IPS-18a (cell line): ENCODE data around the gene PM20D2.

ENCODE experiments used
- H3K27ac ChIP-seq: one replicate; pipeline ENCODE4 v1.5.1; 2013; ENCODE audit warnings: low read length
- H3K27me3 ChIP-seq: one replicate; pipeline ENCODE4 v1.6.1; 2013; ENCODE audit warnings: mild to moderate bottlenecking, low read length; ENCODE audit not compliant: control insufficient read depth, insufficient read depth
- H3K36me3 ChIP-seq: one replicate; pipeline ENCODE4 v1.6.1; 2013; ENCODE audit warnings: low read depth, low read length; ENCODE audit not compliant: control insufficient read depth
- H3K4me1 ChIP-seq: one replicate; pipeline ENCODE4 v1.6.1; 2013; ENCODE audit warnings: low read depth, low read length; ENCODE audit not compliant: control insufficient read depth
- H3K4me3 ChIP-seq: one replicate; pipeline ENCODE4 v1.5.1; 2013; ENCODE audit warnings: low read length
- H3K9ac ChIP-seq: one replicate; pipeline ENCODE4 v1.6.1; 2013; ENCODE audit warnings: mild to moderate bottlenecking, low read length, moderate library complexity
- H3K9me3 ChIP-seq: one replicate; pipeline ENCODE4 v1.6.1; 2013; ENCODE audit warnings: low read depth, low read length; ENCODE audit not compliant: control insufficient read depth

The PM20D2 gene

DNA sequence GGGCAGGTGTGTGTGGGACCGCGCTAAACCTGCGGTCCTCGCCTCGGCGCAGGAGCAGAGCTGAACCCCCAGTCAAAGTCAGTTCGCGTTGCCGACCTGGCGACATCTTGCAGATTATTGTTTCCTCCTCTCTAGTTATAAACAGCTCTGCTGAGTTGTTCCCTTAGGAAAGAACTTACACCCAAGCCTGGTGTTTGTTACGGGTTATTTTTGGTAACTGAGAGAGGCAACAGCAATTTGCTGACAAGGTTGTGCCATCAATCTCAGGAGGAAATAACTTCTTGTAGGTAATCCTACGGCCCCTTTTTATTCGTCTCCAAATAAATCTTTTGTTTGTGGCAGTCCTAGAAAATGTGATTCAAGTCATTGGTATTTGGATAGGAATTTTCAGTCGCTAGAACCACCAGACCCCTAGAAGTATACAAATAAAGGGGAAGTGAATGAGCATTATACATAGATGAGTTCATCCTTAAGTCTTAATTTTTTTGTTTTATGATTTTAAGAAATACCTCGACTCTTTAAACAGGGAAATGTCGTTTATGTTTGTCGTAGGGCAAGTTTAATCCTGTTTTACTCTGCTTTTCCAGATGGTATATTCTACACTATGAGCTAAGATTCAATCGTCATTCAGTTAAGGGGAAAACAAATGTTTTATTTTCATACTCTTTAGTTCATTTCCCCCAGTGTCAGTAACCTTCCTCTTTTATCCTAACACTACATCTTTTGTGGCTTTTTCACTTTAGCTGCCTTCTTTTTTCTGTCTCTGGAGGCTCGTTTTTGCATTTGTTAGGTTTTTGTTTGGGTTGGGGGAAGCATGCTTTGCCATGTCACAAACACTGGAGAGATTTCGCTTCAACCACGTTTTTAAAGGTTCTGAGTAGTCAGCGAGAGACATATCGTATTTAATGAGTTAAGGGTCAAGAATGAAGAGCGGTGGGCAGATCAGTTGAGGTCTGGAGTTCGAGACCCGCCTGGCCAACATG lies 1.2 kb downstream of the PM20D2 start:
- Histone ChIP-seq H3K9ac (peak overlapping the region; percentile 50), H3K27me3 (peaks cover 53% of the 10 kb centered on the region), H3K27ac (no peak overlapping the region), H3K4me3 (peak overlapping the region; percentile 51), H3K9me3 (no peaks in the 10 kb centered on the region), H3K36me3 (no peaks in the 10 kb centered on the region), H3K4me1 (peaks cover 6% of the 10 kb centered on the region)

DNA sequence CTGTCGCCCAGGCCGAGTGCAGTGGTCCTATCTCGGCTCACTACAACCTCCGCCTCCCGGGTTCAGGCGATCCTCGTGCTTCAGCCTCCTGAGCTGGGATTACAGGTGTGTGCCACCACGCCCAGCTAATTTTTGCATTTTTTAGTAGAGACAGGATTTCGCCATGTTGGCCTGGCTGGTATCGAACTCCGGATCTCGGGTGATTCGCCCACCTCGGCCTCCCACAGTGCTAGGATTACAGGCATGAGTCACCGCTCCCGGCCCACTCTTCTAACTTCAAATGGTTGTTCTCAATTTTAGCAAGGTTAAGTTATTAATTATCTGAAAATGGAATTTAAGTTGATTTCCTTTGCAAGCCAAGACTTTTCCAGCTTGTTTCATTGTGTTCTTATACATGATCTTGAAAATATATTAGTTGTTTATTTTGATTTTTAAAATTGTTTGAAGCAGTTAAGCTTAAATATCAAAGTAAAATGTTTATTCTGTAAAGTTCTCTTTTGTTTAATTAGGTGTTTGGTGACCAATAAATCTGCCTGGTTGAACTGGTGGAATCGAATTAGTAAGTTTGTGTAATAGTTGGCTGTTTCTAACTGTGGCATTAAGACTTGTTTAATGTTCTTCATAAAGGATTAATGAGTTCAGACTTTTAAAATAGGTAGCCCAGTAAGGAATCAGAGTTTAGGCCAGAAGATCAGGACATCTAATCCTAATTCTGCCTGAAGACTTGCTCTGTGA lies 2.3 kb downstream of the PM20D2 start:
- H3K9me3 ChIP-seq, result no peaks in the 10 kb centered on the region
- no peak overlapping the region for H3K9ac ChIP-seq
- H3K27ac ChIP-seq, result no peak overlapping the region
- H3K4me1 ChIP-seq, result peaks cover 6% of the 10 kb centered on the region
- no peak overlapping the region for H3K4me3 ChIP-seq
- peaks cover 50% of the 10 kb centered on the region for H3K27me3 ChIP-seq
- no peaks in the 10 kb centered on the region for H3K36me3 ChIP-seq

DNA sequence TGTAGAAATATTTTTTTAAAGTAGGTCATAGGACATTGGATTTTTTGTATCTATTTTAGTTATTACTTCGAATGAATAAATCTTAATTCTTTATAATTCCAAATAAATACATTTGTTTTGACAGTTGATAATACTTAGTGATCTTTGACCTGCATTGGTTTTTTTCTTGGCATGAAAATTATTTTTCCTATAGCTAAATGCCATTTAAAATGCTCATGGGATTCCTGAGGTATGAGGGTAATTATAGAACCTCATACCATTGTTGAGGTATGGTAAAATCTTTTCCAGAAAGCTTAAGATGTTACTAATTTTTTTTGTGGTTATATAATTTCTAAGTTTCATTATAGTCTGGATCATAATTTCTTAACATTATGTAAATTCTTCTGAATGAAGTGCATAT lies 8.3 kb downstream of the PM20D2 start:
- H3K4me3 ChIP-seq, result no peak overlapping the region
- H3K27me3 ChIP-seq, result no peaks in the 10 kb centered on the region
- H3K4me1 ChIP-seq, result no peaks in the 10 kb centered on the region
- no peak overlapping the region for H3K9ac ChIP-seq
- H3K27ac ChIP-seq, result no peak overlapping the region
- no peaks in the 10 kb centered on the region for H3K9me3 ChIP-seq
- H3K36me3 ChIP-seq, result no peaks in the 10 kb centered on the region

DNA sequence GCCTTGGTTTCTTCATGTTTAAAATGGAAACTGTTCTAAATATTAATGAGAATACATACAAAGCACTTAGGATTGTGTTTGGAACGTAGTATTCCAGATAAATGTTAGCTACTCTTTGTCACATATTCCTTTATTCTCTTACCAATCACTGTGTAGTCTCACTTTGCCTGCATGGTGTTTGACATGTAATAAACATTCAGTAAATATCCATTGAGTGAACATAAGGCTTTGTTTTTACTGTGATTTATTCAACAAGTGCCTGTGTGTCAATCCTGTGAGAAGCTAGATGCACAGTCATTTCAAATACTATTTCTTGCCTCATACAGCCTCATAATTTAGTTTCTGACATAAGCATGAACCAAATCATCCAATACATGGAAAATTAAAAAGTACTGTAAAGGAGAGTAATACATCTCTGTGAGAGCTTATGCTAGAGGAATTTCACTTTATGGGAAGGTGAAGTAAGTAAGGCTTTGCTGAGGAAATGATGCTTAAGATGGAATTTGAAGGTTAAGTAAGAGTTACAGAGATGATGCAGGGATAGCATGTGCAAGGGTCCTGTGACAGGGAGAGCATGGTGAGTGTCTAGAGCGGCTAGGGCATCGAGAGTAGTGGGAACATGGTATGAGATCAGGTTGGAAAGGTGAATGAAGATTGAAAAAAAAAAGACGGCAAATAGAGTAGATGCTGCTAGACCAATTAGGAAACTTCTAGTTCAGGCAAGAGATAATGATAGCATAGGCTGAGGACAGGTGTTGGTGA lies 14.7 kb downstream of the PM20D2 start:
- H3K4me3 ChIP-seq, result no peak overlapping the region
- H3K4me1 ChIP-seq, result no peaks in the 10 kb centered on the region
- no peaks in the 10 kb centered on the region for H3K27me3 ChIP-seq
- H3K9me3 ChIP-seq, result no peaks in the 10 kb centered on the region
- H3K36me3 ChIP-seq, result no peaks in the 10 kb centered on the region
- H3K27ac ChIP-seq, result no peak overlapping the region
- H3K9ac ChIP-seq, result no peak overlapping the region

DNA sequence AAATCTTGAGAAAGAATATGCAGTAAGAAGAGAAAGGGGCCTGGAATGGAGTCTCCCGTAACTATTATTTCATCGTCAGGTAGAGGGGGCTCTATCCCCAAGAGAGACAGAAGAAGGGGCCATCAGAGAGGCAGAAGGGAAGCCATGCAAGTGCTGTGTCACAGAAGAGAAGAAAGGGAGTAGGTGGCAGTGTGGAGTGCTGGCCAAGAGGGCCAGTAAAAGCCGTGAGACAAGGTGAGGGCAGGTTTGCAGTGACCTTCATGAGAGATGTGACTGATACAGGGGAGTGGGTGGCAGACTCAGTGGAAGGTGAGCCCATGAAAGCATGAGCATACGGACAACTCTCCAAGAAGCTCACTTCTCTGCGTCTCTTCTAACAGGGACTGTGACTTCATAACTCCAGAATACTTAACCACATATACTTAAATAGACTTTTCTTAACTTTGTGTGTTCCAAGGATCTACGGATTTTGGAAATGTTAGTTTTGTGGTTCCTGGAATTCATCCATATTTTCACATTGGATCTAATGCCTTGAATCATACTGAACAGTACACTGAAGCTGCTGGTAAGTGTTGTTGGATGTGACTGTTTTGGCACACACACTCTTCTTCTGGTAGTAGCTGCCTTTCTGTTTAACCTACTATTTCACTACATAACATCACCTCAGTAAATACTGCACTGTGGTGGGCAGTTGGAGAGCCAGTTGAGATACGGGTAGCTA lies 15.6 kb downstream of the PM20D2 start:
- Histone ChIP-seq H3K27me3 (no peaks in the 10 kb centered on the region), H3K4me3 (no peak overlapping the region), H3K4me1 (no peaks in the 10 kb centered on the region), H3K36me3 (no peaks in the 10 kb centered on the region), H3K9ac (no peak overlapping the region), H3K9me3 (no peaks in the 10 kb centered on the region), H3K27ac (no peak overlapping the region)

DNA sequence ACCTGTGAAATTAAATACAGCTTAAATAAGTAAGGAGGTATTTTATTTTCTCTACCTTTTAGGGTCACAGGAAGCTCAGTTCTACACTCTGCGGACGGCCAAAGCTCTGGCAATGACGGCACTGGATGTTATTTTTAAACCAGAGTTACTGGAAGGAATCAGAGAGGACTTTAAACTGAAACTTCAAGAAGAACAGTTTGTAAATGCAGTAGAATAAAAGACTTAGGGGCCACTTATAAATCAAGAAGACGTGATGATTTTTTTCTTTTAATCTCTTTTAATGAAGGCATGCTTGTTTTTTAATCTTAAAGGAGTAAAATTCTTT lies 16.2 kb downstream of the PM20D2 start:
- Histone ChIP-seq H3K36me3 (no peaks in the 10 kb centered on the region), H3K4me1 (no peaks in the 10 kb centered on the region), H3K9ac (no peak overlapping the region), H3K9me3 (no peaks in the 10 kb centered on the region), H3K27me3 (no peaks in the 10 kb centered on the region), H3K4me3 (no peak overlapping the region), H3K27ac (no peak overlapping the region)

DNA sequence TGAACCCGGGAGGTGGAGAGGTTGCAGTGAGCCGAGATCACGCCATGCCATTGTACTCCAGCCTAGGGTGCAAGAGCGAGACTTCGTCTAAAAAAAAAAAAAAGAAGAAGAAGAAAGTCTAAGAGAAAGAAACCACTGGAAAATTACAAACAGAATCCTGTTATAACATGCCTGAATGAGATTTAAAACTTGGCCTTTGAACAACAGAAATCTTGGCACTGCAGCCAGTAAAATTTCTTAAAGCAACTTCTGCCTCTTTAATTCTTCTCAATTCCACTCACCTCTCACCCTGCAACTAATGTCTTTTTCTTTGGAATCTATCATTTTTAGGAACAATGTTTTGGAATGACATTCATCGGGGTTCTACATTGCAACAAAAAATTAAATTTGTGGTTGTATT lies 26.3 kb downstream of the PM20D2 start:
- H3K9me3 ChIP-seq, result no peaks in the 10 kb centered on the region
- no peaks in the 10 kb centered on the region for H3K36me3 ChIP-seq
- no peaks in the 10 kb centered on the region for H3K4me1 ChIP-seq
- no peaks in the 10 kb centered on the region for H3K27me3 ChIP-seq
- H3K9ac ChIP-seq, result no peak overlapping the region
- H3K4me3 ChIP-seq, result no peak overlapping the region
- no peak overlapping the region for H3K27ac ChIP-seq

DNA sequence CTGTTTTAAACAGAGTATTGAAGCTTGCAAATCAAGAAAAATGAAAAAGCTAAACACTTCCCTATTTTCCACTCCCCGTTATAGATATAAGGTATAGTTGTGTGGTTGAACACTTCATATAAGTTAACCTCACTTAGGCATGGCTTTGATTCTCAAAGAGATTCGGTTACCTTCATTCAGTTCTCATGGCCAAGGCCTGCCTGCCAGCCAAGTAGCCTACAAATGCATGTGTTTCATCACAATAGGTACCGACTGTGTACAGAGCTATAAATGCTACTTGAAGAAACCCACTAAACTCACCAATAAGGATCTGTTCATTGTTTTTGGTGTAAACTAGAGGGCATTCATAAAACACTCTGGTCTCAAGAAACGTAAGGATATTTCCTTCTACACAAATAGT lies 27.8 kb downstream of the PM20D2 start:
- H3K27ac ChIP-seq, result no peak overlapping the region
- H3K4me3 ChIP-seq, result no peak overlapping the region
- no peaks in the 10 kb centered on the region for H3K36me3 ChIP-seq
- no peaks in the 10 kb centered on the region for H3K27me3 ChIP-seq
- H3K9me3 ChIP-seq, result no peaks in the 10 kb centered on the region
- no peak overlapping the region for H3K9ac ChIP-seq
- H3K4me1 ChIP-seq, result no peaks in the 10 kb centered on the region

DNA sequence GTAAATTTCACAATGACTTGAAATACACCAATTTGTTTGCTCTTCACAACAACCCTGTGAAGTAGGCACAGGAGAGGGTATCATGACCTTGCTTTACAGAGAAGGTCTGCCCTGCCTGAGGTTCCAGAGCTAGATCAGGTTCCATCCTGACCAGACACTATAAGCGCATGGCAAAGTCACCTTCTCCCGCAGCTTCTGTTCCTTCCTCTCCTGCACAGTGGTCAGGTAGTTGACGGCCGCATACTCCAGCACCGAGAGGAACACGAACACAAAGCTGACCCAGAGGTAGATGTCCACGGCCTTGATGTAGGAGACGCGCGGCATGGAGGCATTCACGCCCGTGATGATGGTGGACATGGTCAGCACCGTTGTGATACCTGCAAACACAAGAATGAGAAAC lies 34.3 kb downstream of the PM20D2 start:
- H3K27me3 ChIP-seq, result no peaks in the 10 kb centered on the region
- no peaks in the 10 kb centered on the region for H3K4me1 ChIP-seq
- H3K4me3 ChIP-seq, result no peak overlapping the region
- no peaks in the 10 kb centered on the region for H3K36me3 ChIP-seq
- H3K9me3 ChIP-seq, result no peaks in the 10 kb centered on the region
- H3K27ac ChIP-seq, result no peak overlapping the region
- no peak overlapping the region for H3K9ac ChIP-seq

DNA sequence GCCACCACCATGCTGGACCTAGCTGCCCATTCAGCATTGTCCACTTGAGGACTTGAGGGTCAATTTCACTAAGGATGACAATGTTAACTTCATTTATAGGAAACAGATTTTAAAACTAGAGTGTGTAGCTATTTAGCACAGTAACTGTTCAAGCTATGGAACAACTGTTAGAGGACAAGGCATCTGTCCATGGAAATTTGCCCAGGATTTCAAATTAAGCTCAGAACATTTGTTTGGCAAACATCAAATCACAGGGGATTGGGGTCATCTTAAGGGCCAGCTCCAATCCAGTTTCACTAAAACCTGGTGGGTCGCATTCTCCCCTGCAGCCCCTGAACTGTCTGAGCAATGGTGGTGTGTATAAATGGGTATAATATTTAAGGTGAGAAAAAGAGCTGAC lies 35.1 kb downstream of the PM20D2 start:
- Histone ChIP-seq H3K4me1 (no peaks in the 10 kb centered on the region), H3K27ac (no peak overlapping the region), H3K4me3 (no peak overlapping the region), H3K9me3 (no peaks in the 10 kb centered on the region), H3K27me3 (no peaks in the 10 kb centered on the region), H3K9ac (no peak overlapping the region), H3K36me3 (no peaks in the 10 kb centered on the region)

DNA sequence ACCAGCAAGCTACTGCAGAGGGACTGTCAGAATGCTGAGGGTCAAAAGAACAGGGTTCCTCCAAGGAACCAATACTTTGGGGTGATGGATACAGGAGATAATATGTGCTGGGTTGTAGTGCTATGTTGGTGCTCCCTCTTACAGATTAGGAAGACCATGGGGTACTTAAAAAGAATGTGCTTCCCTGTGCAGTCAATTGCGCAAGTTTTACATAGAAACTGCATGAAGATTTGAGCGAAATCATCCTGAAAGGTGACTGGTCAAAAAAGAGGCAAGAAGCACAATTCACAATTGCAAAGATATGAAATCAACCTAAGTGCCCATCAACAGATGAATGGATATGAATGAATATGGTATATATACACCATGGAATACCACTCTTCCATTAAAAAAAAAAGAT lies 37.4 kb downstream of the PM20D2 start:
- H3K4me3 ChIP-seq, result no peak overlapping the region
- H3K9ac ChIP-seq, result no peak overlapping the region
- H3K36me3 ChIP-seq, result no peaks in the 10 kb centered on the region
- H3K4me1 ChIP-seq, result no peaks in the 10 kb centered on the region
- no peaks in the 10 kb centered on the region for H3K9me3 ChIP-seq
- H3K27me3 ChIP-seq, result no peaks in the 10 kb centered on the region
- no peak overlapping the region for H3K27ac ChIP-seq
